IMR-90 (cell line): ENCODE data around the gene EIF2B4. TPM values are rescaled to one million over a fixed set of nuclear protein-coding genes. Genes with fewer than 3 reads are reported as not detected.

Experiments used
- ATAC-seq: fragments of 200-7000 bp; cut with Tn5 transposase; 2 replicates; pipeline ENCODE4 v1.9.1; 2020; ENCODE audit warnings: low read depth, mild to moderate bottlenecking, moderate library complexity
- BruUV-seq: library from RNA; stranded (reverse); fragments of 400-500 nt; replicated peaks from 2 replicates; lab custom pipeline; 2021; lab: Mats Ljungman, UMichigan
- CTCF ChIA-PET: fragments of 300-600 bp; formaldehyde crosslinking; extraction: SDS; loops from one replicate; lab custom pipeline; 2021; ENCODE audit warnings: antibody characterized with exemption; lab: Yijun Ruan, JAX
- POLR2A ChIA-PET: fragments of 300-600 bp; sonication (Branson Sonifier 250); formaldehyde crosslinking; loops from one replicate; lab custom pipeline; 2022; ENCODE audit warnings: antibody characterized with exemption; ENCODE audit not compliant: unreplicated experiment; lab: Charles Lee
- DNase-seq: peaks from one replicate; pipeline ENCODE4 v3.0.0; 2013
- H2AFZ ChIP-seq: replicated peaks from 2 replicates; pipeline ENCODE3; 2013; ENCODE audit warnings: low read length, mild to moderate bottlenecking; ENCODE audit not compliant: poor library complexity
- H2AK5ac ChIP-seq: 2 replicates; pipeline ENCODE4 v1.6.1; 2013; ENCODE audit warnings: low read depth, low read length, inconsistent platforms
- H2AK9ac ChIP-seq: replicated peaks from 2 replicates; pipeline ENCODE3; 2013; ENCODE audit warnings: mild to moderate bottlenecking, low read depth, low read length, moderate library complexity; ENCODE audit not compliant: poor library complexity
- H2BK120ac ChIP-seq: 2 replicates; pipeline ENCODE4 v1.6.1; 2013; ENCODE audit warnings: low read depth, low read length, inconsistent platforms
- H2BK15ac ChIP-seq: 3 replicates; pipeline ENCODE4 v1.6.1; 2013; ENCODE audit warnings: low read depth, low read length, inconsistent platforms
- H2BK20ac ChIP-seq: 2 replicates; pipeline ENCODE4 v1.6.1; 2013; ENCODE audit warnings: low read depth, mild to moderate bottlenecking, inconsistent platforms, low read length, moderate library complexity
- H2BK5ac ChIP-seq: 2 replicates; pipeline ENCODE4 v1.6.1; 2013; ENCODE audit warnings: mild to moderate bottlenecking, low read depth, low read length, inconsistent platforms; ENCODE audit not compliant: poor library complexity, severe bottlenecking
- H3K14ac ChIP-seq: replicated peaks from 2 replicates; pipeline ENCODE4 v1.6.1; 2013; ENCODE audit warnings: low read depth, low read length, inconsistent platforms
- H3K18ac ChIP-seq: 2 replicates; pipeline ENCODE4 v1.6.1; 2013; ENCODE audit warnings: low read depth, low read length, control low read depth
- H3K23ac ChIP-seq: 2 replicates; pipeline ENCODE4 v1.6.1; 2013; ENCODE audit warnings: low read depth, low read length, inconsistent platforms
- H3K27ac ChIP-seq: 2 replicates; pipeline ENCODE4 v1.5.1; 2013; ENCODE audit warnings: mild to moderate bottlenecking, control low read depth, low read length; ENCODE audit not compliant: insufficient read depth
- H3K27me3 ChIP-seq: 2 replicates; pipeline ENCODE4 v1.6.1; 2013; ENCODE audit warnings: low read length; ENCODE audit not compliant: control insufficient read depth, insufficient read depth
- H3K36me3 ChIP-seq: 2 replicates; pipeline ENCODE4 v1.6.1; 2013; ENCODE audit warnings: low read length, mixed read lengths; ENCODE audit not compliant: control insufficient read depth, insufficient read depth
- H3K4ac ChIP-seq: 2 replicates; pipeline ENCODE4 v1.6.1; 2013; ENCODE audit warnings: low read depth, low read length, inconsistent platforms
- H3K4me1 ChIP-seq: 2 replicates; pipeline ENCODE4 v1.6.1; 2013; ENCODE audit warnings: low read length, mixed read lengths; ENCODE audit not compliant: control insufficient read depth, insufficient read depth
- H3K4me2 ChIP-seq: 2 replicates; pipeline ENCODE4 v1.6.1; 2013; ENCODE audit warnings: low read depth, mild to moderate bottlenecking, control low read depth, low read length, moderate library complexity
- H3K4me3 ChIP-seq: 2 replicates; pipeline ENCODE4 v1.5.1; 2013; ENCODE audit warnings: low read depth, mild to moderate bottlenecking, control low read depth, low read length, moderate library complexity; ENCODE audit not compliant: insufficient read depth
- H3K56ac ChIP-seq: 2 replicates; pipeline ENCODE4 v1.6.1; 2013; ENCODE audit warnings: low read length, inconsistent platforms; ENCODE audit not compliant: insufficient read depth; ENCODE audit errors: extremely low read depth
- H3K79me1 ChIP-seq, 2 experiments: 2 replicates each; pipeline ENCODE4 v1.6.1; 2013; ENCODE audit warnings: low read length in 2 of 2, inconsistent platforms in 1 of 2, low read depth in 1 of 2
- H3K9ac ChIP-seq: 2 replicates; pipeline ENCODE4 v1.6.1; 2013; ENCODE audit warnings: low read depth, low read length, control low read depth
- H3K9me1 ChIP-seq: 2 replicates; pipeline ENCODE4 v1.6.1; 2013; ENCODE audit warnings: low read length, inconsistent platforms; ENCODE audit not compliant: insufficient read depth
- H3K9me3 ChIP-seq: 2 replicates; pipeline ENCODE4 v1.6.1; 2013; ENCODE audit warnings: low read length; ENCODE audit not compliant: control insufficient read depth, insufficient read depth
- H4K20me1 ChIP-seq: 2 replicates; pipeline ENCODE4 v1.6.1; 2013; ENCODE audit warnings: low read length, inconsistent platforms; ENCODE audit not compliant: insufficient read depth
- H4K5ac ChIP-seq: 2 replicates; pipeline ENCODE4 v1.6.1; 2013; ENCODE audit warnings: mild to moderate bottlenecking, low read depth, low read length, control low read depth
- H4K8ac ChIP-seq, 2 experiments: 2 replicates each; pipeline ENCODE4 v1.6.1; 2013; ENCODE audit warnings: low read depth in 2 of 2, low read length in 2 of 2, control low read depth in 1 of 2, inconsistent platforms in 1 of 2
- H4K91ac ChIP-seq: 2 replicates; pipeline ENCODE4 v1.6.1; 2013; ENCODE audit warnings: low read depth, low read length, inconsistent platforms; ENCODE audit not compliant: insufficient read depth
- BHLHE40 ChIP-seq: fragments of 150-350 bp; IDR thresholded peaks from 2 replicates; pipeline ENCODE4 v1.6.1; 2016; ENCODE audit warnings: mild to moderate bottlenecking, low read depth, low read length
- CEBPB ChIP-seq: IDR thresholded peaks from 2 replicates; pipeline ENCODE4 v1.6.1; 2012; ENCODE audit warnings: low read depth, low read length, improper control_type of control experiment
- WGBS, 2 experiments: methylation state at CpG; one replicate each; pipeline versions ENCODE4 v1.1.5 to v1.1.7; 2013; ENCODE audit warnings: missing lambda C conversion rate in 2 of 2; ENCODE audit not compliant: insufficient read length in 1 of 2; ENCODE audit errors: extremely low coverage in 2 of 2; 5-methylcytosine and 5-hydroxymethylcytosine counted together
- dilution Hi-C: fragments of 300-500 bp; cut with HindIII; formaldehyde crosslinking; loops from one replicate; pipeline ENCODE4 v1.14.3; 2018; ENCODE audit warnings: low sequenced_read_pairs; ENCODE audit not compliant: unreplicated experiment
- in situ Hi-C: fragments of 300-500 bp; cut with MboI; formaldehyde crosslinking; loops from 3 replicates; pipeline ENCODE4 v1.14.3; 2019; ENCODE audit warnings: low sequenced_read_pairs, inconsistent platforms, mixed read lengths
- intact Hi-C: fragments of 100-400 bp; cut with micrococcal nuclease; formaldehyde crosslinking; loops from 2 replicates; pipeline ENCODE4 v1.10.0; 2022
- polyA plus RNA-seq, 3 experiments: library from polyadenylated mRNA; depleted of rRNA; stranded (reverse); fragments of >200 nt; gene quantifications; 2 replicates each; pipeline ENCODE4 v1.2.3, GENCODE V29; 2012; ENCODE audit warnings: low replicate concordance in 1 of 3
- total RNA-seq: library from RNA; depleted of rRNA; stranded (reverse); fragments of >200 nt; gene quantifications from 2 replicates; pipeline ENCODE4 v1.2.3, GENCODE V29; 2012

Gene EIF2B4
- total and polyA plus RNA-seq, 2 of the 4 experiments (the other 2 are of a cell fraction) = 40.3 to 47.9 TPM

DNA sequence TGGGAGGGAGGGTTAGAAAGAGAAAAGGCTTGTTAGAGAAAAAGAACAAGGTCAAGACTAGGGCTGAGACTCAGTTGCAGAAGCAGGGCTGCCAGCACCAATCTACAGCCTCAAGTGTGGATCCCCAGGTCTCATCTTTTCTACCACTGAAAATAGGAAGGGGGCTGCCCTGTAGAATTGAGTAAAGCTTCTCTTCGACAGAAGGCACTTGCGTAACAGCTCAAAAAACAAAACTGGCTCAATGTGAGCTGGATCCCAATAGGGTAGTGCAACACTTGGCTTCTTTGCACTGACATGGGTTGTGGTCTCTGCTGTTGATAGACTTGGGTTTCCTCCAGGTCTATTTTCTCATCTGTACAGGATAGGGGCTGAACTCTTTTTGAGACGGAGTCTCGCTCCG lies 45.4 kb downstream of the EIF2B4 start:
- no CpG with 5 or more reads among the region's 5 CpGs for WGBS, 2 experiments
- ChIA-PET POLR2A (no interaction called here), CTCF (interaction anchor here (1.2 kb wide), 1 partner anchor 45 kb away, joined by 3 read pairs; no protein-coding TSS in a partner anchor)
- Histone ChIP-seq H2BK15ac (no peak overlapping the region), H3K4me1 (peaks cover 7% of the 10 kb centered on the region), H3K4me3 (no peak overlapping the region), H3K79me1 (peaks cover 22 to 37% of the 10 kb centered on the region in 2 experiments), H3K9me1 (peaks cover 11% of the 10 kb centered on the region; the same call in 1 of the 2 replicates), H2AK5ac (no peak overlapping the region), H3K23ac (no peak overlapping the region), H2AK9ac (no peak overlapping the region), H4K8ac (no peak overlapping the region), H2BK120ac (no peak overlapping the region), H3K56ac (no peak overlapping the region), H3K9me3 (no peaks in the 10 kb centered on the region), H3K14ac (no peak overlapping the region), H4K91ac (no peak overlapping the region), H3K27me3 (no peaks in the 10 kb centered on the region), H2AFZ (no peak overlapping the region), H2BK5ac (no peak overlapping the region), H3K18ac (no peak overlapping the region), H3K36me3 (peaks cover 27% of the 10 kb centered on the region), H4K20me1 (no peaks in the 10 kb centered on the region), H4K5ac (no peak overlapping the region), H3K9ac (no peak overlapping the region), H3K27ac (no peak overlapping the region), H2BK20ac (no peak overlapping the region), H3K4ac (no peak overlapping the region), H3K4me2 (no peak overlapping the region)
- TF ChIP-seq BHLHE40 (no peak), CEBPB (0 out of 2 replicates have a peak, but pooled peaks have one; percentile 23)
- dilution Hi-C loops = no loop called here
- BruUV-seq = no TSS peak
- DNase-seq = no peak
- intact Hi-C loops = loop anchor here (5.0 kb wide), 1 partner anchor 33 kb away; the partner anchor contains the start of gene GTF3C2
- in situ Hi-C loops = no loop called here
- ATAC-seq = no peak
